GM12878 (cell line): ENCODE data around the gene RBMS1. TPM values are rescaled to one million over a fixed set of nuclear protein-coding genes. Genes with fewer than 3 reads are reported as not detected.

Experiments
- ATAC-seq: fragments of 200-7000 bp; cut with Tn5 transposase; 3 replicates; pipeline ENCODE4 v1.9.1; 2020; ENCODE audit warnings: mild to moderate bottlenecking, moderate library complexity
- BruUV-seq: library from RNA; stranded (reverse); fragments of 400-500 nt; replicated peaks from 2 replicates; lab custom pipeline; 2021; lab: Mats Ljungman, UMichigan
- CTCF ChIA-PET: fragments of 300-600 bp; sonication (Branson Sonifier 250); formaldehyde crosslinking; extraction: SDS; loops from one replicate; lab custom pipeline; 2021; ENCODE audit warnings: inconsistent platforms; lab: Yijun Ruan, JAX
- POLR2A ChIA-PET: fragments of 350-600 bp; formaldehyde crosslinking; extraction: SDS; loops from one replicate; lab custom pipeline; 2021; ENCODE audit warnings: inconsistent platforms; lab: Charles Lee
- RAD21 ChIA-PET: fragments of 300-600 bp; sonication (Branson Sonifier 250); formaldehyde crosslinking; loops from one replicate; lab custom pipeline; 2023; ENCODE audit warnings: antibody characterized with exemption; ENCODE audit not compliant: unreplicated experiment; lab: Charles Lee
- SMC1A ChIA-PET: fragments of 300-600 bp; sonication (Branson Sonifier 250); formaldehyde crosslinking; loops from one replicate; lab custom pipeline; 2023; ENCODE audit not compliant: unreplicated experiment, uncharacterized antibody; lab: Charles Lee
- DNase-seq: peaks from one replicate; pipeline ENCODE4 v3.0.0-alpha.2; 2011; ENCODE audit warnings: low read depth, low spot score
- FAIRE-seq: peaks from 3 replicates; lab custom pipeline; 2011; peaks lifted over from hg19 to GRCh38; lab: Jason Lieb, UNC
- H2AFZ ChIP-seq: 2 replicates; pipeline ENCODE4 v1.6.0; 2011; ENCODE audit warnings: low read depth, low read length, control low read depth; ENCODE audit not compliant: control insufficient read depth
- H3K27ac ChIP-seq: 2 replicates; pipeline ENCODE4 v1.5.1; 2011; ENCODE audit warnings: control low read depth; ENCODE audit not compliant: control insufficient read depth, insufficient read depth
- H3K27me3 ChIP-seq, 2 experiments: replicated peaks in 1 of 2; 2 replicates each; pipeline versions ENCODE4 v1.6.0 to v1.6.1; 2011; ENCODE audit warnings: low read length in 1 of 2; ENCODE audit not compliant: control insufficient read depth in 2 of 2, insufficient read depth in 2 of 2
- H3K36me3 ChIP-seq, 2 experiments: 2 replicates each; pipeline ENCODE4 v1.5.1; 2011; ENCODE audit warnings: low read length in 1 of 2; ENCODE audit not compliant: control insufficient read depth in 2 of 2, insufficient read depth in 2 of 2
- H3K4me1 ChIP-seq: 2 replicates; pipeline ENCODE4 v1.6.1; 2011; ENCODE audit warnings: mild to moderate bottlenecking, low read length, moderate library complexity, mixed read lengths; ENCODE audit not compliant: control insufficient read depth, insufficient read depth
- H3K4me2 ChIP-seq: 2 replicates; pipeline ENCODE4 v1.6.0; 2011; ENCODE audit warnings: control low read depth; ENCODE audit not compliant: control insufficient read depth, insufficient read depth
- H3K4me3 ChIP-seq: fragments of 200-600 bp; sonication (generic); 2 replicates; pipeline ENCODE4 v1.5.1; 2016
- H3K79me2 ChIP-seq: 2 replicates; pipeline ENCODE4 v1.6.0; 2011; ENCODE audit warnings: low read length; ENCODE audit not compliant: control insufficient read depth, insufficient read depth
- H3K9ac ChIP-seq: 2 replicates; pipeline ENCODE4 v1.8.0; 2011; ENCODE audit warnings: low read length, control low read depth, mixed read lengths; ENCODE audit not compliant: control insufficient read depth, insufficient read depth
- H3K9me3 ChIP-seq: replicated peaks from 3 replicates; pipeline ENCODE4 v1.5.1; 2011; ENCODE audit warnings: mild to moderate bottlenecking, low read length; ENCODE audit not compliant: control insufficient read depth, insufficient read depth
- H4K20me1 ChIP-seq: 2 replicates; pipeline ENCODE4 v1.6.0; 2011; ENCODE audit not compliant: control insufficient read depth, insufficient read depth
- CBFB ChIP-seq: IDR thresholded peaks from 2 replicates; pipeline ENCODE4 v1.6.1; 2016; ENCODE audit warnings: antibody characterized with exemption, low read depth
- EZH2 ChIP-seq: IDR thresholded peaks from 2 replicates; pipeline ENCODE4 v1.6.1; 2012; ENCODE audit warnings: low read depth, mild to moderate bottlenecking, control low read depth, inconsistent platforms, low read length, borderline replicate concordance; ENCODE audit not compliant: control insufficient read depth
- FOS ChIP-seq: IDR thresholded peaks from 3 replicates; pipeline ENCODE4 v1.6.1; 2011; ENCODE audit warnings: borderline replicate concordance; ENCODE audit not compliant: insufficient read length; ENCODE audit errors: extremely low read depth
- IKZF2 ChIP-seq, 2 experiments: fragments of 450-650 bp; IDR thresholded peaks; 2 replicates each; pipeline ENCODE4 v1.6.1; 2017; ENCODE audit warnings: mild to moderate bottlenecking in 2 of 2, moderate library complexity in 2 of 2
- JUNB ChIP-seq: IDR thresholded peaks from 2 replicates; pipeline ENCODE4 v1.6.1; 2016; ENCODE audit warnings: antibody characterized with exemption, mild to moderate bottlenecking
- MTA3 ChIP-seq: IDR thresholded peaks from 2 replicates; pipeline ENCODE4 v1.6.1; 2012; ENCODE audit warnings: low read length, inconsistent platforms, borderline replicate concordance
- PML ChIP-seq: IDR thresholded peaks from 2 replicates; pipeline ENCODE4 v1.6.1; 2012; ENCODE audit warnings: low read length, inconsistent platforms
- SREBF2 ChIP-seq: IDR thresholded peaks from 2 replicates; pipeline ENCODE4 v1.6.1; 2012; ENCODE audit warnings: mild to moderate bottlenecking, low read length
- SRF ChIP-seq, 2 experiments: IDR thresholded peaks; 2 replicates each; pipeline ENCODE4 v1.6.1; 2011; ENCODE audit warnings: low read depth in 2 of 2, low read length in 2 of 2, mild to moderate bottlenecking in 1 of 2, moderate library complexity in 1 of 2
- SUZ12 ChIP-seq: fragments of 200-600 bp; sonication (generic); IDR thresholded peaks from one replicate; pipeline ENCODE4 v1.6.1; 2018; ENCODE audit warnings: antibody characterized with exemption, mild to moderate bottlenecking; ENCODE audit not compliant: unreplicated experiment
- TBL1XR1 ChIP-seq: IDR thresholded peaks from 2 replicates; pipeline ENCODE4 v1.6.1; 2012; ENCODE audit warnings: low read depth, low read length, improper control_type of control experiment
- TCF12 ChIP-seq: IDR thresholded peaks from 2 replicates; pipeline ENCODE4 v1.6.1; 2011; ENCODE audit warnings: low read depth, mild to moderate bottlenecking, low read length
- WGBS: methylation state at CpG from one replicate; pipeline ENCODE4 v1.1.6; 2016; ENCODE audit warnings: low lambda C conversion rate; ENCODE audit not compliant: insufficient replicate concordance, insufficient coverage; ENCODE audit errors: missing lambda C conversion rate; 5-methylcytosine and 5-hydroxymethylcytosine counted together
- in situ Hi-C: fragments of 300-500 bp; cut with MboI; formaldehyde crosslinking; loops from 9 replicates; pipeline ENCODE4 v1.14.3; 2018; ENCODE audit warnings: mixed read lengths
- intact Hi-C: fragments of 100-400 bp; cut with micrococcal nuclease; formaldehyde crosslinking; loops from one replicate; pipeline ENCODE4 v1.14.2; 2022; ENCODE audit not compliant: unreplicated experiment
- polyA plus RNA-seq, 11 experiments: library from polyadenylated mRNA; depleted of rRNA in 4 of 11; unstranded in 6 of 11; stranded (reverse) in 5 of 11; fragments of >200 nt; fragmentation: Nextera tagmentation in 4 of 11; fragmentation: Illumina TruSeq in 1 of 11; extraction: Ambion mirVana in 4 of 11; extraction: Trizol in 1 of 11; gene quantifications; 1 replicate in 1 of 11; 2 replicates in 10 of 11; pipeline versions ENCODE4 v1.2.1 to v1.2.3, GENCODE V29; 2011 to 2016; ENCODE audit warnings: inconsistent platforms in 2 of 11, missing spikeins in 2 of 11, low read depth in 1 of 11
- total RNA-seq, 4 experiments: library from RNA; depleted of rRNA in 3 of 4; stranded (reverse); fragments of >200 nt in 3 of 4; fragmentation: Illumina TruSeq in 1 of 4; extraction: Trizol in 1 of 4; gene quantifications; 2 replicates each; pipeline versions ENCODE4 v1.2.1 to v1.2.3, GENCODE V29; 2013 to 2021
- TF ChIP-seq, protein P1 (sequence below), 3 experiments: IDR thresholded peaks in 2 of 3; conservative IDR thresholded peaks in 1 of 3; 2 replicates each; pipeline ENCODE4 v1.5.1; 2011; ENCODE audit warnings: low read depth in 3 of 3, low read length in 3 of 3, mild to moderate bottlenecking in 3 of 3, control low read depth in 2 of 3, moderate library complexity in 2 of 3, inconsistent platforms in 1 of 3, mixed read lengths in 1 of 3; ENCODE audit not compliant: control insufficient read depth in 2 of 3, insufficient read depth in 1 of 3; ENCODE audit errors: extremely low read depth in 1 of 3
- TF ChIP-seq, protein P2 (sequence below): fragments of 450-650 bp; IDR thresholded peaks from 2 replicates; pipeline ENCODE4 v1.6.1; 2018; ENCODE audit warnings: borderline replicate concordance, mild to moderate bottlenecking; ENCODE audit not compliant: partially characterized antibody

RBMS1 gene
- total and polyA plus RNA-seq, 10 of the 15 experiments (the other 5 are each of a cell fraction or from before 2014, with no cell fraction given) = 0.04 to 0.31 (median 0.17) TPM; not detected in 1

DNA sequence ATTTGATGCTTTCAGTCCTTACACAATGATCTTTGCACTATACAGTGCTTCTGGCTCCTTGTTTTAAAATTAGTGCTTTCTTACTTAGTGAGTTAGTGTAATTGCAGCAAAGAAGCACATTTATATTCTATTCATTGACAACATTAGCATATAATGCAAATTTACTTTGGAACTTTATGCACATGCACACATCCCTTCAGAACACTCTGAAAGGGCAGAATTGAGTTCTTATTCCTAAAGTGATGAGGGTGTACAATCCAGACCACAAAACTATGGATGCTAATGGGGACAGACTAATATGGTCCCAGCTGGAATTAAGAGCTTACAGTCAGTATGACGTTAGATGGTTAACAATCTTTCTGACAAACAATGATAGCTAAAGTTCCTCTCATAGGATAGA lies 127.1 kb downstream of the RBMS1 start (continued):
- no peak for TF ChIP-seq FOS
- no peak for TF ChIP-seq SRF (IDR thresholded peaks at IDR 0.05; ENCODE audit: low read depth in 2 of 2, low read length in 2 of 2)
- no peak for TF ChIP-seq JUNB
- TF ChIP-seq IKZF2 (IDR thresholded peaks at IDR 0.05) = no peak
- TF ChIP-seq MTA3 = no peak
- TF ChIP-seq, protein P1, sequence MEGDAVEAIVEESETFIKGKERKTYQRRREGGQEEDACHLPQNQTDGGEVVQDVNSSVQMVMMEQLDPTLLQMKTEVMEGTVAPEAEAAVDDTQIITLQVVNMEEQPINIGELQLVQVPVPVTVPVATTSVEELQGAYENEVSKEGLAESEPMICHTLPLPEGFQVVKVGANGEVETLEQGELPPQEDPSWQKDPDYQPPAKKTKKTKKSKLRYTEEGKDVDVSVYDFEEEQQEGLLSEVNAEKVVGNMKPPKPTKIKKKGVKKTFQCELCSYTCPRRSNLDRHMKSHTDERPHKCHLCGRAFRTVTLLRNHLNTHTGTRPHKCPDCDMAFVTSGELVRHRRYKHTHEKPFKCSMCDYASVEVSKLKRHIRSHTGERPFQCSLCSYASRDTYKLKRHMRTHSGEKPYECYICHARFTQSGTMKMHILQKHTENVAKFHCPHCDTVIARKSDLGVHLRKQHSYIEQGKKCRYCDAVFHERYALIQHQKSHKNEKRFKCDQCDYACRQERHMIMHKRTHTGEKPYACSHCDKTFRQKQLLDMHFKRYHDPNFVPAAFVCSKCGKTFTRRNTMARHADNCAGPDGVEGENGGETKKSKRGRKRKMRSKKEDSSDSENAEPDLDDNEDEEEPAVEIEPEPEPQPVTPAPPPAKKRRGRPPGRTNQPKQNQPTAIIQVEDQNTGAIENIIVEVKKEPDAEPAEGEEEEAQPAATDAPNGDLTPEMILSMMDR (IDR thresholded peaks at IDR 0.05 in 2 of 3, conservative IDR thresholded peaks at IDR 0.05 in 1 of 3; ENCODE audit: control insufficient read depth in 2 of 3, extremely low read depth in 1 of 3, insufficient read depth in 1 of 3, low read depth in 3 of 3, low read length in 3 of 3) = no peak

DNA sequence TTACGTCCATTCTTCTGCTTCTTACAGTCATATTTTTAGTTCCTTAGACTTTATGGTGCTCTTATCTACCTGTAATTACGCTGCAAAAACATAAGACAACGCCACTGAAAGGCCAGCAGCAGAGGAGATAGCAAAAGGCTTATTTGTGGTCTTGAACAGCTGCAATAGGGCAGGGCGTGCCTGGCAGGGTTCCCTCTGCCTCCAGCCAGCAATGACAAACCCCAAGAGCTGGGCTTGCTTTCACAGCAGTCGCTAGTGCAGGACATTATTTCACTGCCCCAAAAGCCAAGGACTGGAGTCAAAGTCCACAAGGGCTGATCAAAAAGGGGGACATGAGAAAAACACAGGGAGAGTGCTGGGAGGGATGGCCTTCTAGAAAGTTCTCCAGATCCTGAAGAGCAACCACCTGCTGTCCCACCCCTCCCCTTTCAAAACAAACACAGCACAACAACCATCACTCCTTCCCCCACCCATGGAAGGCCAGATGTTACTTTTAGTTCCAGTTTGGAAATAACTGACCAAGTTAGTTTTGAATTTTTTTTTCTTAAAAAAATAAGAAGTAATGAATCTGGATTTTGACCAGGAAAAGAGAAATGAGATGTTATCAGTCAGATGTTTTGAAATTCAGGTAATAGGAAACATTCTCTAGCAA lies 127.8 kb downstream of the RBMS1 start:
- CTCF ChIA-PET = no interaction called here
- POLR2A ChIA-PET = no interaction called here
- H4K20me1 ChIP-seq = no peaks in the 10 kb centered on the region
- no peak for DNase-seq
- H3K9me3 ChIP-seq = no peaks in the 10 kb centered on the region
- no peak overlapping the region for H3K4me3 ChIP-seq
- BruUV-seq = no TSS peak
- no peaks in the 10 kb centered on the region for H3K27me3 ChIP-seq
- H3K4me2 ChIP-seq = no peak overlapping the region
- no peaks in the 10 kb centered on the region for H3K79me2 ChIP-seq
- SMC1A ChIA-PET = no interaction called here
- no peaks in the 10 kb centered on the region for H3K4me1 ChIP-seq
- H3K36me3 ChIP-seq = no peaks in the 10 kb centered on the region
- 2% methylated on average over 5 of the region's 5 CpGs for WGBS
- in situ Hi-C loops = no loop called here
- FAIRE-seq = no peak
- TF ChIP-seq TCF12 = no peak
- TF ChIP-seq SUZ12 = no peak
- TF ChIP-seq SREBF2 = no peak
- no peak for TF ChIP-seq EZH2
- no peak for TF ChIP-seq IKZF2 (IDR thresholded peaks at IDR 0.05)
- TF ChIP-seq MTA3 = no peak
- no peak for TF ChIP-seq TBL1XR1
- TF ChIP-seq PML = no peak
- TF ChIP-seq, protein P2, sequence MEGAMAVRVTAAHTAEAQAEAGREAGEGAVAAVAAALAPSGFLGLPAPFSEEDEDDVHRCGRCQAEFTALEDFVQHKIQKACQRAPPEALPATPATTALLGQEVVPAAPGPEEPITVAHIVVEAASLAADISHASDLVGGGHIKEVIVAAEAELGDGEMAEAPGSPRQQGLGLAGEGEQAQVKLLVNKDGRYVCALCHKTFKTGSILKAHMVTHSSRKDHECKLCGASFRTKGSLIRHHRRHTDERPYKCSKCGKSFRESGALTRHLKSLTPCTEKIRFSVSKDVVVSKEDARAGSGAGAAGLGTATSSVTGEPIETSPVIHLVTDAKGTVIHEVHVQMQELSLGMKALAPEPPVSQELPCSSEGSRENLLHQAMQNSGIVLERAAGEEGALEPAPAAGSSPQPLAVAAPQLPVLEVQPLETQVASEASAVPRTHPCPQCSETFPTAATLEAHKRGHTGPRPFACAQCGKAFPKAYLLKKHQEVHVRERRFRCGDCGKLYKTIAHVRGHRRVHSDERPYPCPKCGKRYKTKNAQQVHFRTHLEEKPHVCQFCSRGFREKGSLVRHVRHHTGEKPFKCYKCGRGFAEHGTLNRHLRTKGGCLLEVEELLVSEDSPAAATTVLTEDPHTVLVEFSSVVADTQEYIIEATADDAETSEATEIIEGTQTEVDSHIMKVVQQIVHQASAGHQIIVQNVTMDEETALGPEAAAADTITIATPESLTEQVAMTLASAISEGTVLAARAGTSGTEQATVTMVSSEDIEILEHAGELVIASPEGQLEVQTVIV = no peak
- no peak for TF ChIP-seq CBFB
- TF ChIP-seq, all 136 proteins: peak for 0
- no peak for ATAC-seq
- no peak overlapping the region for H2AFZ ChIP-seq
- RAD21 ChIA-PET = no interaction called here
- intact Hi-C loops = no loop called here
- H3K9ac ChIP-seq = no peak overlapping the region
- no peak overlapping the region for H3K27ac ChIP-seq
